ENCODE results near the gene LAMA3.

Gene LAMA3

DNA sequence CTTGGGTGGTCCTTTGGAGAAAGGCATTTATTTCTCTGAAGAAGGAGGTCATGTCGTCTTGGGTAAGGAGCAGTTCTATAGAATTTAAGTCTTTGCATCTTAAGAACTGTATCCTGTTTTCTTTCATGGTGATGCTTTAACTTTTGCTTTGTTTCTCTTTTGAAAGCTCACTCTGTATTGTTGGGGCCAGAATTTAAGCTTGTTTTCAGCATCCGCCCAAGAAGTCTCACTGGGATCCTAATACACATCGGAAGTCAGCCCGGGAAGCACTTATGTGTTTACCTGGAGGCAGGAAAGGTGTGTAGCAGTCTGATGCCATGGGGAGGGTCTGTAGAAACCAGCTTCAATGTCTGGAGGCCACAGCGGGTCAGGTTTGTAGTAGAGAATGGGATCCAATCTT, 260.6 kb downstream of the LAMA3 start:
- no peak for DNase-seq

DNA sequence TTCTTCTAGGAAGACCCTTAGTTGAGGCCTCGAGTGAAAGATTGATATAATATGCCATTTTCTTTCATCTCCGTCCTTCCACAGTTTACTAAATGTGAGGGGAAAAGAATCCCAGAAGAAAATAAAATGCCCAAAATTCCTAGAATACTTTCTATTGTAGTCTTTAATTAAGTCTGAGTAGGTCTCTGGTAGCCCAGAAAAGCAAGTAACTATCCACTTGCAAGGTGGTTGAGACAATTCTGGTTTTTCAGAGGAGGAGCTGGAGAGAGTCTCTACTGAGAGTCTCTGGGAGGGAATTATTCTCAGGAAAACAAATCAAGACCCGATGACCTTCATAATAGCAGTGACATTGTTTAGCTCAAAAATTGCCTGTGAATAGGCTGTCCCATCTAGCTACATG, 261.4 kb downstream of the LAMA3 start:
- DNase-seq: no peak

DNA sequence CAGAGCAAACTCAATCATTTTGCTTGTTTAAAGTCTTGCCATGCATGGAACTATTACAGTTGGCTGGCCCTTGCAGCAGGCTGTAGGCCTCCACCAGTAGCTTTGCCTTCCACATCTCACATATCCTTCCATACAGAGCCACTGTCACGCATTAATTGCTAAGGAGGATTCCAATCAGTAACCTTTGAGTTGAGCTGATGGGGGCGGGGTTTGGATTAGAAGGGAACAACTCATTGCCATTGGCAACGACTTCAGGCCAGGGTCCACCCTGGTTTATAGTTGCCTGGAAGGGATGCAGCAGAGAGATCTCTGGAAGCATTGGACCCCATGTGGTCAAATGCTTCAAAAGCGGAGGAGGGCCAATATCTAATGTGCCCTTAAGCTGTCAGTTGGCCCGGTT, 262.0 kb downstream of the LAMA3 start:
- DNase-seq: no peak

DNA sequence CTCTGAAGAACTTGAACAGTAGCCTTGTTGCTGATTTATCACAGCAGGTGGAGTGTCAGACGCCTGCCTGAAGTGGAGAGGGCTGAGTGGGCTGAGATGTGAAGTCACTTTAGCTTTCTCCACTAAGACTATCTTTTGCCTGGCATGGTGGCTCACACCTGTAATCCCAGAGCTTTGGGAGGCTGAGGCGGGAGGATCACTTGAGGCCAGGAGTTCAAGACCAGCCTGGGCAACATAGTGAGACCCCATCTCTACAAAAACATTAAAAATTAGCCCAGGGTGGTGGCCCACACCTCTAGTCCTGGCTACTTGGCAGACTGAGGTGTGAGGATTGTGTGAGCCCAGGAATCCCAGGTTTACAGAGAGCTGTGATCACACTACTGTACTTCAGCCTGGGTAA, 264.7 kb downstream of the LAMA3 start:
- no peak for DNase-seq

DNA sequence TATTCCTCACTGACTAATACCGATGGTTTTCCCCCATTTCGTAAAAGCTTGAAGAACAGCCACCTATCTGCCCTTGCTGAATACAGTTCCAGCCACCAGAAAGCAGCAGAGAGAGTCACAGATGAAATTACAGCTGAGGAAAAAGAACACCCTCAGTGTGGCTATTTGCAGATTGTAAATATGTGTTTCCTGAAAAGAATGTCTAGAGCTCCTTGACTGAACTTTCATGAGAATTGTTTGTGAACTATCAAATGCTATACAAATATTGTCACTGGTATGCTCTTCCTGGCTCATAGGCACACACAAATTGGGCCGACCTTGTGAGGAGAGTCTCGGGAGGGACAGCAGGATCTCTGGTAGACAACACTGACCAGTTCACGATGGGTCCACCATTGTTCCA, 267.2 kb downstream of the LAMA3 start:
- no peak for DNase-seq

DNA sequence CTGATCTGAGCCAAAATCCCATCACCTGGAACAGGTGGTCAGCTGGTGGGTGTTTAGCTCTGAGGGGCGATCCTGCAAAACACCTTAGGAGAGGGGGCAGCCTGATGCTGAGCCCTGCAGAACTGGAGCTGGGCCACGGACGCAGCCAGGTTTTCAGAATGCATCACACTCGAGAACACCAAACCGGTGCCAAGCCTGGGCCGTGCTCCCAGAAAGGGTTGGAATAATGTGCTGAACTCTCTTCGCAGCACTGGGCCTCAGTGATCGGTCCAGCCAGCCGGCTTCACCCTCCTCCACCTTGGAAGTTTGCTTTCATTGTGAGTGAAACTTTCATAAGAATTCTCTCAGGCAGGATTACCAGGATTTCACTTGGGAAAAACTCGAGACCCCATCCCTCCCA, 268.8 kb downstream of the LAMA3 start:
- no peak for DNase-seq

DNA sequence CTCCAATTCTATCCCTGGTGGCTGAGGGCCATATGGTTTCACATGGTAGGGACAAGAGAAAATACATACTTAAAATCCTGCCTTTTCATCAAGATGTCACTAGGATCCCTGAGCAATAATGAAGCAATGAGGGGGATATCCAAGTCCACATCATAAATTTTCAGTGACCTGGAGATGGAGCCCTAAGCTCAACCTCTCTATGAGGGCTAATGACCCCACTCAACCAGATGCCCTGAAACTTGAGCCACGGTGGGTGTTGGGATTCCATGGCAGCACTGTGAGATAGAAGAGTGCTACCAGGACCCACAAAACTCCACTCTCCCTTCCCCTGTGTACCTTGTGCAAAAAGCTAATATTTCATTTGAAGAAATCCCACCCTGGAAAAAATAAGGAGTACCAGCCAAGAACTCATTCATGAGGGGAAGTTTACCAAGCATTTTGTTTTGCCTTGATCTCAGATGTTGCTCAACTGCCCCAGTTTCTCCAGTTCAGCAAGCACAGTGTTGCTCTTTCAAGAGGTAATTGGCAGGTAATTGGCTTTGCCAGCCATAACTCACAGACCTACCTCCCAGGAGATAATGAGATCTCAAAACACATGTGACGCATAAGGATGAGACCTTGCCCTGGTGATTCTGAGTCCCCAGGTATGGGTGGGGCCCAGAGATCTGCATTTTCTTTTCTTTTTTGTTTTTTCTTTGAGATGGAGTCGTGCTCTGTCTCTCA, 274.4 kb downstream of the LAMA3 start:
- DNase-seq: no peak

DNA sequence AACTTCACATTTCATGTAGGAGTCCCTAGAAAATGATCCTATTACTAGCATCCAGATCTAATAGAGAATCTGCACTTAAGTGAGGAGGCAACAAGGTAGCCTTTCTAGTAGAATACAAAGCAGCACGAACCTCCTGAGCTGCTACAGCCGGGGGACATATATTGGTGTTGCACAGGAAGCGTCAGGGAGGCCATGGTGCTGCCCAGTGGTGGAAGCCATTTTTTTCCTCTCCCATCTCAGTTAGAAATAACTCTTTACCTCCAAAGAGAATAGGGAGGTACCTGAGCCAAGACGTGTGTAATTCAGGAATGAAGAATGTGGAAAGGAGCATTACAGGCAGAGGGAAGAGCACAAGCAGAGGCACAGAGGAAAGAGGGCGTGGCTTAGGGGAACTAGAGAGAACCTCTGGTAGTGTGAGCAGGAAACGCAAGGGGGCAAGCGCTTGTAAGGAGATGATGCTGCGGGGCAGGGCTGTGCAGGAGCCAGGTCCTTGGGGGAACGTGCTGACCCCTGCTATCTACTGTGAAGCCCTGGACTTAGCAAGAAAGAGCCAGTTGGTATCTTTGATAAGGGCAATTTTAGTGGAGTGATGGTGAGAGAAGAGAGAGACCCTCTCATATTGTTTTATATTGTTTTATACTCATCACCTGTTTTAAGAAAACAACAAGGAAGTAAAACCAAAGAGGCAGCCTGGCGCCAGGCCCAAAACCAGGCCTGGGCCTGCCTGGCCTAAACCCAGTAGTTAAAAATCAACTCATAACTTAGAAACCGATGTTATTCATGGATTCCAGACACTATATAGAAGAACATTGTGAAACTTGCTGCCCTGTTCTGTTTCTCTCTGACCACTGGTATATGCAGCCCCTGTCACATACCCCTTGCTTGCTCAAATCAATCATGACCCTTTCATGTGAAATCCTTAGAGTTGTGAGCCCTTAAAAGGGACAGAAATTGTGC, 275.3 kb downstream of the LAMA3 start:
- DNase-seq: no peak

DNA sequence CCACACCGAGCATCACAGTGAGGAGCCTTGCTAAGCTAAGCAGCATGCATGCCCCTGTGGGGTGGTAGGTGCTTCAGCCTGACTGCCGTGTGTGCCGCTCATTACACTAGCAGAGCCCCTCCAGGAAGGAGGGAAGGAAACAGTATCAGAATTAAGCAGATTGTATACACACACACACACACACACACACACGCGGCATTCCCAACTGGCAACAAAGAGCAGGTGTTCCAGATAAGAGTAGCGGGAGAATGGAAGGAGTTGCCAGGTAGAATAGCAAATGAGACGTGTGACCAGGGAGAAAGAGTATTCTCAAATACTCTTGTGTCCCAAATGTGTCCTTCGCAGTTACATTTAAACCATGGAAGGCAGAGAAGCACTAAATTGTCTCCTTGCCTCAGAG, 277.7 kb downstream of the LAMA3 start:
- no peak for DNase-seq

DNA sequence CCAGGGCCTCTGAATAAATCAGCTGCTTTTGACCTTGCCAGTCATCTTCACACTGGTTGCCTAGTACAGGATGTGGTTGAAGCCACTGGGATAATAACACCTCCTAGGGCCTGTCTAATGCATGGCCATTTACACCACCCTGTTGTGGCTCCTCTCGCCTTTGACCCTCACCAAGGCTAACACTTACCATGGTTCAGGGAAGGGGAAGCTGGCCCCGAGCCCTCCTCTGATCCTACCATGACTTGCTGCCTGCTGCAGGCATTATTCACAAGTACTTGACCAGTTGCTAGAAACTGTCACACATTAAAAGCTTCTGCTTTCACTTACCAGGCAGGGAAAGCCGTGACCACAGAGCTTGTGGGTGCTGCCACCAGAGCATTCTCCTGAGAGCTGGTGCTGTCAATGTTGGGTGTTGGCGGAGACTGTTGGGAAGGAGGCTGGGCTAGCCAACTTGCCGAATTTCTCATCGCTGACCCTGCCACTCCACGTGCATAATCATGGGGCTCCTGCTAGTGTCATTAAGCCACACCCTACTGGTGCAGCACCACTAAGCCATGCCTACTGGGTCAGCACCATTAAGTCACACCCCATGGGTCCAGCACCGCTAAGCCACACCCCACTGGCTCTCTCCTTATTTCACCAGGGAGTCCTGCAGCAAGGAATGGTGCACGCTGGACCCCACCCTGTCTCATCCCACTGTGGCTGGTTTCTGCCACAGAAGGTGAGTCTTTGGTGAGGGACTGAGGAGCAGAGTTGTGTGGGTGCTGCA, 278.3 kb downstream of the LAMA3 start:
- no peak for DNase-seq

DNA sequence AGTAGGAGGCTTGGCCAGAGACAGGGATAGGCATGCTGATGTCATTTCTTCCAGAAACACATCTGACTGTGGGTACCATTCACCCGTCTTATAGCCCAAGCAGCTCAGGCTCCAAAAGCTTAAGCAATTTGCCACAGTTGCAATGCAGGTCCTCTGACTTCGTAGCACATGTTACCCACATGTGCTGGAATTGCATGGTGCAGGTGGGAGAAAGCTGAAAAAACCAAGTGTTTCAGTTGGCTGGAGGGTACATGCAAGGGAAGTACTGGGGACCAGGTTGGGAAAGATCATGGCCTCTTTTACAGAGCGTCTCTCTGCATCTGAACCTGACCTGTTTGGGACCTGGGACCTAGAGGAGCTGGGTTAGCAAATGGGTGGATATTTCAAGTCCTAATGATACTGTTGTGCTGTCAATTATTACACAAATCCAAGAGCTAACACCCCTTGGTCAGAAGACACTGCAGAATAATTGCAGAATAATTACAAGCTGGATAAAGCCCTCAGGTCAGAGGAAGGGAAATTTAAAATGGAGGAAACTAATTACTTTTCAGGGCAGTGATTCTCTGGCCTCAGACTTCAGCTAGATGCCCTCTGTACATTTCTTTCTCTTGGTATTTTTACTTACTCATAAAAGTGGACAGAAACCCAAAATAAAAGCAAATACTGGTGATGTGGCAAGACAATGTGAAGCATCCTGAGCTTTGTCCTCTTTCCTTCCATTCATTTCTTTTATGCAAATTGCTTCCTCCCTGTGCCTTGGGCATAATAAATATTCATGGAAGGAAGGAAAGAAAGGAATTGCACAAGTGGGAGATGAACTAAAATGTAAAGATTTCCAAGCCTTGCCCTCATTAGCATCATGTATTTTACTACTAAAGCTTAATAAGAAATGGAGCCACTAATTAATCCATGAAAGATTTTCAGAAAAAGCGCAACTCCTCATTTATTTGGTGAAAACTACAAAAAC, 279.7 kb downstream of the LAMA3 start:
- no peak for DNase-seq

DNA sequence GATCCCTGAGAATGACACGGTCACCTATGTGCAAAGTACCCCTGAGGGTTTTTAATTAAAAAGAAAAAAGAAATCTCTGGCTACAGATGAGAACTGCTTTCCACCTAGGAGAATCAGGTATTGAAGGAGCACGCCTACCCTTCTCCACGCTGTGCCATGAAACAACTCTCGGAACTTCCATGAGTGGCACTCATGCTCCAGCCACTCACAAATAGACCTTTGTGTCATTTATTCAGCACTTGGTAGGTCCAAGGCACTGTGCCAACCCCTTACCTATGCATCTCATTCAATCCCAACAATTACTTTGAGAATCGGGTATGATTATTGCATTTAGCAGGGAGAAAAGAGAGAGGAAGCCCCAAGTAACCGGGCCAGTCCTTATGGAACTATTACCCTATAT, 280.4 kb downstream of the LAMA3 start:
- DNase-seq: no peak

DNA sequence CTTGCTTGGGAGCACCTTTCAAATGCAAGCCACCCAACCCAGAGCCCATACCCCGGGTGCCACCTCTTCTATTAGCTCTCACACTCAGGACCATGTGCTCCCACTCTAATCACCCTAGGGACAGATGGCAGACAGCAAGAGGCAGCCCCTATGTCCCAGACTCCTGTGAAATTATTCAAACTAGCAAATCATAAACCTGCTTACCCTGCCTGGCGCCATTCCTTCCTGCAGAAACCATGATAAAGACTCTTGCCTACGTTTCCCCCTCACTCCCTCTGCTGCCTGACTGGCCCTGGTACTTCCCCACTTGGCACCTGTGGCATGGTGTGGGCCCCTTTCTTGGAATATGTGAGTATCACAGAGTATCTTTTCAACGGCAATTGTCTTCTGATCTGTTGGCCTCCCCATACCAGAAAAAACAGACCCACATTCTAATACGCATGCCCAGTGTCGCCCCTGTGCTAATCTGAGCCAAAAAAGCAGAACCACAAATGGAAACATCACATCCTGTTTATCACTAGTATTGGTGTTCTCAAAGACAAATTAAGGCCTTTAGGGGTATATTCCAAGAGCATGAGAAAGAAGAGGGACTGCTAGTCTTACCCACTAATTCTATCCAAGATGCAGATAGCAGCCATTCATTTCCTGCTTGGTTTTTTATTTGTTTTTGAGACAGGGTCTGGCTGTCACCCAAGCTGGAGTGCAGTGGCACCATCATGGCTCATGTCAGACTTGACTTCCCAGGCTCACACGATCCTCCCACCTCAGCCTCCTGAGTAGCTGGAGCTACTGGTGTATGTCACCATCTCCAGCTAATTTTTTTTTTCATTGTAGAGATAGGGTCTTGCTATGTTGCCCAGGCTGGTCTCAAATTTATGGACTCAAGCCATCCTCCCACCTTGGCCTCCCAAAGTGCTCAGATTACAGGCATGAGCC, 281.2 kb downstream of the LAMA3 start:
- no peak for DNase-seq

DNA sequence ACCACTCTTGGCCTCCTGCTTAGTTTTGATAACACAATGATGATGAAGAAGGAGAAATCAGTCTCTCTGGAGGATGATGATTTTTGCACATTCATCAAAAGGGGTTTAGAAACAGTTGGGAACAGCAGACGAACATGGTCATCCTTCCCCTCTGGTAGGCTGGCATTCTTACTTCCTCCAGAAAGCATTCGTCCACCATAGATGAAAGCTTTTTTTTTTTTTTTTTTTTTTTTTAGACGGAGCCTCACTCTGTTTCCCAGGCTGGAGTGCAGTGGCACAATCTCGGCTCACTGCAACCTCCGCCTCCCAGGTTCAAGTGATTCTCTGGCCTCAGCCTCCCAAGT, 281.8 kb downstream of the LAMA3 start:
- DNase-seq: no peak

DNA sequence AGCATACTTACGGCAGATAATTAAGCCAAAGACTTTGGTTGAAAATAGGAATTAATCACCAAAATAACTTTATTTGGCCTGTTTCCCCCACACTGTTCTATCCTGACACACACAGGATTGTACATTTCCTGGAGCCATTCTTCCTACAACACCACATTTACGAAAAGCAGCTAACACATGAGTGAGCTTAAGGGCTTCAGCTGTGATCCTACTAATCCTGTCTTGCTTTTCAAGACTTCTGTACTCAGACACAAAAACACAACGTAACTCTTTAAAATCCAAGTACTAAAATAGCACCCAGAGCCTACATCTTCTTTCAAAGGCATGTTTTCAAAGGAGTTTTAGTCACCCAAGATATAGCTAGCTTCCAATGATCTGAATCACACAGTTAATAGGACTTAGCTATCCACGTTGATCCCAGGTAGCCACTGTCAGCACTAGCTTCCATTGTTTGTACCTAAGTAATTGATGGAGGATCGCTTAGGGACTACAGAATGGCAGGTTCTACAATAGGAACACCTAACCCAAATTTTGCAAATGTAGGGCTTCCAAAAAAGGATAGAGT, 282.5 kb downstream of the LAMA3 start:
- DNase-seq: no peak

DNA sequence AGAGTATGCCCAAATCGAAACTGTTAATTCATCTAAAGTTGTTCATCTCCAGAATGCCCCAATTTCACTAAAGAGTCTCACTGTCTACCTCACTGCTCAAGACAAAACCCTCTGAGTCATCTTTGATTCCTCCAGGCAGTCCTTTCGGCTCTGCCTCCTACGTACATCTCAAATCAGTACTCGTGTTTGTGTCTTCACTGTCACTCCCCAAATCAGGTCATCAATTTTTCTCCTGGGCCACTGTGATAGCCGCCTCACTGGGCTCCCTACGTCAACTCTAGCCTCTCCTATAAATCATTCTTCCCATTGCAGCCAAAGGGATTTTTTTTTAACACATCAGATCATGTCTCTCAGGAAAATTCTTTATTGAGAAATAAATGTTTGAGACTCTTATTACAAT, 283.2 kb downstream of the LAMA3 start:
- no peak for DNase-seq

DNA sequence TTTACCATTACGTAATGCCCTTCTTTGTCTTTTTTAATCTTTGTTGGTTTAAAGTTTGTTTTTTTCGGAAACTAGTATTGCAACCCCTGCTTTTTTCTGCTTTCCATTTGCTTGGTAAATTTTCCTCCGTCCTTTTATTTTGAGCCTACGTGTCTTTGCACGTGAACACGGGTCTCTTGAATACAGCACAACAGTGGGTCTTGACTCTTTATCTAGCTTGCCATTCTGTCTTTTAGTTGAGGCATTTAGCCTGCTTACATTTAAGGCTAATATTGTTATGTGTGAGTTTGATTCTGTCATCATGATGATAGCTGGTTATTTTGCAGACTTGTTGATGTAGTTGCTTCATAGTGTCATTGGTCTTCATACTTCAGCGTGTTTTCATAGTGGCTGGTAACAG, 287.9 kb downstream of the LAMA3 start:
- no peak for DNase-seq

DNA sequence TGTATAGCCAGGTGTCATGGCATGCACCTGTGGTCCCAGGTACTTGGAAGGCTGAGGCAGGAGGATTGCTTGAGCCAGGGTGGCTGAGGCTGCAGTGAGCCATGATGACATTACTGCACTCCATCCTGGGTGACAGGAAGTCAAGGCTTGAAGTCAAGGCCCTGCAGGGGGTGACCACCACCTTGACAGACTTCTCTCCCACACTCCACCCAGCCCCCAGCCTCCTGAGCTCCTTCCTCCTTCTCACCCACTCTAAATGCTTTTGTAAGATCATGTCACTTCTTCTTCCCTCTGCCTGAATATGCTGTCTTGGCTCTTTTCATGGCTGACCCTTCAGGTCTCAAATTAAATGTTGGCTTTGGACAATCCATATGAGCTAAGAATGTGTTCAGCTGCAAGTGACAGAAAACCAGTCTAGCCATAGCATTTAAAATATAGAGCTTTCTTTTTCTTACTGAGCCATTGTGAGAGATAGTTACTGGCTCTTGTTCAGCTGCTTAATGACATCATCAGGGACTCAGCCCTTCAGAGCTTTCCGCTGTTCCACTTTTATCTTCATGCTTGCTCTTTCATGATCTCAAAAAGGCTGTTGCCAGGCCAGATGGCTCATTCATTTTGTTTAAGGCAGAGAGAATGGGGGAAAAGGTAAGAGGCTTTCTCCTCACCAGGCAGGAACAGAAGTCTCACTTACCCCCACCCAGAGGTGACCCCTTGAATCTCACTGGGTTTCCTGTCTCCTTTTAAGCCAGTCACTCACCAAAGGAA, 288.6 kb downstream of the LAMA3 start:
- DNase-seq: no peak

DNA sequence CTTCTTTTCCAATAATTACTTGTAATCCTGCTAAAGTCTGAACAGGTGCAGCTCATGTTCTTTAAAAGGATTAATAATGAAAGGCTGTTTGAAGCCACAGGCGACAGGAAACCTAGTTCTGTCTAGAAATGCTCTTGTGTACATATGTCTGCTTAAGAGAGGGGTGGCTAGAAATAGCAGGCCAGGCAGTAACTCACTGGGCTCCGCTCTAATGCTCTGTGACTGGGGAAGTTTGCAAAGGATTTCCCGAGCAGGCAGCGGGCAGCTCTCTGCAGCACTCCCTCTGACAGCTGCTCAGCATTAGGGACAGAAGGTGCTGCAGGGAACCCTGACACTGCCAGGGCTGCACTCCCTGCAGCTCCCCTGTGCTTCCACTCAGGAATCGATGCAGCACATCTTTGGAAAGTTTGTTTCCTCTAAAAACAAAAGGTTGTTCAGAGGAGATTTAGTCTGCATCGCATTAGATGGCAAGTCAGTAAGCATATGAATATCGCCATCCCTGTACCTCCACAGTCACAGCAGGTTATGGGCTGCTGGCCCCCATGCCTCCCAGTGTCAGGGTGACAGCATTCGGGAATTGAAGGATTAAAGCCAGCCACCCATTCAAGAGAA, 292.2 kb downstream of the LAMA3 start:
- DNase-seq: no peak

All from fibroblast of upper back skin (primary cell).